ENCODE measurements around the gene TIRAP. TPM values are rescaled to one million over a fixed set of nuclear protein-coding genes. Genes with fewer than 3 reads are reported as not detected.

Gene TIRAP
- total and polyA plus RNA-seq, 2 donors (not counting 1 experiment from before 2014, with no cell fraction given): 4.8 to 5.4 TPM

DNA sequence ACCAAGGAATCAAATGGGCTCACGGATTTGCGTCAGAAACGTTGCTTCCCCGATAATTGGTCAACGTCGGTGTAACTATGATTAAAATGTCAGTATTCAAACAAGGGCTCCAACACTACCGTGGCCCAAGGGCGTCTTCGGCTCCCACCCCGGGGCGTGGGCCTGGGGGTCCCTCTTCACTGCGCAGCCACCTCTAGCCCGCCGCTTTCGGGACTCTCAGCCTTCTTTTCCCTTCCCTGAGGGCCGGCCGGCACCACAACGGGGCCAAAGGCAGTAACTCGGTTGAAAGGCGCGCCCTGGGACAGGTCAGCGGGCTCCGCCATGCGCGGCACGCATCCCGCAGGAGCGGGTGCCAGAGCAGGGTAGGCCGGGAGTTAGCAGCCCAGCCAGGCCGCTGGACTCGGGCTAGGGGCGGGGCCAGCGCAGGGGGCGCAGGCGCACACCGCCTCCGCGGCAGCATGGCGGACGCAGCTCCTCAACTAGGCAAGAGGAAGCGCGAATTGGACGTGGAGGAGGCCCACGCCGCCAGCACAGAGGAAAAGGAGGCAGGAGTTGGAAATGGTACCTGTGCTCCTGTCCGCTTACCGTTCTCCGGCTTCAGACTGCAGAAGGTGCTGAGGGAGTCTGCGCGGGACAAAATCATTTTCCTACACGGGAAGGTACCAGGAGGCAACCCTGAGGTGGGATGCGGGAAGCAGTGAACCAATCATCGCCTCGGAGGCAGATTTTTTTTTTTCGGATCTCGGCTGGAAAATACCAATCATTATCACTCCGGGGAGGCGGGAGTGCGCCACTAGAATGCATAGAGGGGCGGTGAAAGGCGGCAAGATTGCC lies 20.9 kb downstream of the TIRAP start, which contains the start of gene DCPS:
Gene DCPS (plus strand): TSS at position 438 of the 834 bp plus-strand sequence. CDS start 21 bp downstream, at position 459.
- H2AFZ ChIP-seq (ENCODE audit: low read length): peak within 1 kb of the TSS; percentile 99
- H4K20me1 ChIP-seq (ENCODE audit: control insufficient read depth, extremely low read depth, insufficient read depth, low read length): no peaks in the 10 kb centered on the region
- H3K79me2 ChIP-seq (ENCODE audit: control insufficient read depth, insufficient read depth, low read length): no peaks in the 10 kb centered on the region

DNA sequence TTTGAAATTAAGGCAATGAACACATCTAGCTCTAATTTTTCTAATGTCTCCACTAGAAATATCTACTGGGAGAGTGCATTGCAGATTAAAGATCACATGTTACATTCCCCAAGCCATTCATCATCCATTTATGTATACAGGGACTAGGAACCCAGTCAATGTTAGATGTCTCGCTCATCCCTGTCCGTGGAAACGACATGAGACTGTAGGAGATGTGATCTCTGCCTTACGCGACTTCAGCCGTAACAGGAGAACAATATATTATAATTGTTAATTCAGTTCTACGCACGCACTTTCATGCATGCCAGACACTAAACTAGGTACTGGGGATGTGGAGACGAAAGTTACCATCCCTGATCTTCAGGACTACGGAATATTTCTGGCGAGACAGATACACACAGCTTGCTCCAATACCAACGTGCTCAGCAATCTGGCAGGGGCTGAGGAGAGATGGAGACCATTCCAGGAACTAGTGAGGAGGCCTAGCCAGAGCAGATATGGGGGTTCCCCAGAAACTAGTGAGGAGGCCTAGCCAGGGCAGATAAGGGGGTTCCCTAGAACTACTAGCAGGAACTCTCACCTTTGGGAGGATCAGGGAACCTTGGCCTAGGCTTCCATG lies 21.7 kb downstream of the TIRAP start:
- H3K9me3 ChIP-seq (ENCODE audit: control insufficient read depth, insufficient read depth, low read depth, low read length): no peaks in the 10 kb centered on the region
- H3K4me3 ChIP-seq (replicated peaks in 1 of 4; ENCODE audit: control extremely low read depth in 1 of 4, insufficient read depth in 1 of 4, low read depth in 3 of 4, low read length in 4 of 4): peak overlapping the region; percentile 69 to 87 (median 78)
- peaks cover 4% of the 10 kb centered on the region for H3K4me1 ChIP-seq (ENCODE audit: control insufficient read depth, extremely low read depth, insufficient read depth, low read length)
- H3K9ac ChIP-seq (ENCODE audit: insufficient read depth, low read length): no peak overlapping the region
- TF ChIP-seq, protein P1, sequence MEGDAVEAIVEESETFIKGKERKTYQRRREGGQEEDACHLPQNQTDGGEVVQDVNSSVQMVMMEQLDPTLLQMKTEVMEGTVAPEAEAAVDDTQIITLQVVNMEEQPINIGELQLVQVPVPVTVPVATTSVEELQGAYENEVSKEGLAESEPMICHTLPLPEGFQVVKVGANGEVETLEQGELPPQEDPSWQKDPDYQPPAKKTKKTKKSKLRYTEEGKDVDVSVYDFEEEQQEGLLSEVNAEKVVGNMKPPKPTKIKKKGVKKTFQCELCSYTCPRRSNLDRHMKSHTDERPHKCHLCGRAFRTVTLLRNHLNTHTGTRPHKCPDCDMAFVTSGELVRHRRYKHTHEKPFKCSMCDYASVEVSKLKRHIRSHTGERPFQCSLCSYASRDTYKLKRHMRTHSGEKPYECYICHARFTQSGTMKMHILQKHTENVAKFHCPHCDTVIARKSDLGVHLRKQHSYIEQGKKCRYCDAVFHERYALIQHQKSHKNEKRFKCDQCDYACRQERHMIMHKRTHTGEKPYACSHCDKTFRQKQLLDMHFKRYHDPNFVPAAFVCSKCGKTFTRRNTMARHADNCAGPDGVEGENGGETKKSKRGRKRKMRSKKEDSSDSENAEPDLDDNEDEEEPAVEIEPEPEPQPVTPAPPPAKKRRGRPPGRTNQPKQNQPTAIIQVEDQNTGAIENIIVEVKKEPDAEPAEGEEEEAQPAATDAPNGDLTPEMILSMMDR (conservative IDR thresholded peaks at IDR 0.05 in 1 of 2, IDR thresholded peaks at IDR 0.05 in 1 of 2; ENCODE audit: low read depth in 1 of 2, low read length in 2 of 2): no peak
- TF ChIP-seq EZH2 (IDR thresholded peaks at IDR 0.05; ENCODE audit: low read length, missing control alignments): no peak
- peak overlapping the region; percentile 83 for H3K27ac ChIP-seq (ENCODE audit: insufficient read depth, low read length)
- no peak for DNase-seq (ENCODE audit: low read depth in 2 of 2)
- no peaks in the 10 kb centered on the region for H3K36me3 ChIP-seq (ENCODE audit: control insufficient read depth, insufficient read depth, low read length)
- H4K20me1 ChIP-seq (ENCODE audit: control insufficient read depth, extremely low read depth, insufficient read depth, low read length): no peaks in the 10 kb centered on the region
- peak overlapping the region; percentile 99 for H2AFZ ChIP-seq (ENCODE audit: low read length)
- H3K27me3 ChIP-seq (ENCODE audit: control insufficient read depth, insufficient read depth, low read length): no peaks in the 10 kb centered on the region
- no peaks in the 10 kb centered on the region for H3K79me2 ChIP-seq (ENCODE audit: control insufficient read depth, insufficient read depth, low read length)
- H3K4me2 ChIP-seq (ENCODE audit: extremely low read depth, insufficient read depth, low read length): peak overlapping the region; percentile 94

More for the DNA sequence above, 20.9 kb downstream of the TIRAP start, which contains the start of gene DCPS:
- H3K27me3 ChIP-seq (ENCODE audit: control insufficient read depth, insufficient read depth, low read length): no peaks in the 10 kb centered on the region
- no peaks in the 10 kb centered on the region for H3K36me3 ChIP-seq (ENCODE audit: control insufficient read depth, insufficient read depth, low read length)
- H3K9me3 ChIP-seq (ENCODE audit: control insufficient read depth, insufficient read depth, low read depth, low read length): no peaks in the 10 kb centered on the region
- H3K4me2 ChIP-seq (ENCODE audit: extremely low read depth, insufficient read depth, low read length): peak within 1 kb of the TSS; percentile 94
- H3K9ac ChIP-seq (ENCODE audit: insufficient read depth, low read length): peak within 1 kb of the TSS; percentile 72
- DNase-seq (ENCODE audit: low read depth in 2 of 2): peak; percentile 89 to 90
- peak within 1 kb of the TSS; percentile 69 to 87 (median 78) for H3K4me3 ChIP-seq (replicated peaks in 1 of 4; ENCODE audit: control extremely low read depth in 1 of 4, insufficient read depth in 1 of 4, low read depth in 3 of 4, low read length in 4 of 4)
- TF ChIP-seq, protein P1 (conservative IDR thresholded peaks at IDR 0.05 in 1 of 2, IDR thresholded peaks at IDR 0.05 in 1 of 2; ENCODE audit: low read depth in 1 of 2, low read length in 2 of 2): no peak
- no peak for TF ChIP-seq EZH2 (IDR thresholded peaks at IDR 0.05; ENCODE audit: low read length, missing control alignments)
- peaks cover 4% of the 10 kb centered on the region for H3K4me1 ChIP-seq (ENCODE audit: control insufficient read depth, extremely low read depth, insufficient read depth, low read length)
- peak within 1 kb of the TSS; percentile 83 for H3K27ac ChIP-seq (ENCODE audit: insufficient read depth, low read length)

DNA sequence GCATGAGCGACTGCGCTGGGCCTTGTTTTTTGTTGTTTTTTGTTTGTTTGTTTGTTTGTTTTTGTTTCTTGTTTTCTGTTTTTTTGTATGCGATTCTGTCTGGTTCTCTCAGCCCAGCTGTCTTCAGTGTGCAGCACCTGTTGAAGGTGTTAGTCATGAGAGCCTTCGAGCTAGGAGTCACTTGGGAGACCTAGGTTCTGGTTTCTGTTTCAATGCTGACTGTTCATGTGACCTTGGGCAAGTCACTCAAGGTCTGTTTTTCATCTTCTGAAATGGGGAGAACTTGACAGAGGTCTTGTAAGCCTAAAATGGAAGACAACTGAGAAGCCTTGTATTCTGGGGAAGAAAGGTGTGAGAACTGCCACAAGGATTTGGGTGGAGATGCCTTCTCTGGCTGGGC lies 22.8 kb downstream of the TIRAP start:
- no peak overlapping the region for H3K4me2 ChIP-seq (ENCODE audit: extremely low read depth, insufficient read depth, low read length)
- H3K9me3 ChIP-seq (ENCODE audit: control insufficient read depth, insufficient read depth, low read depth, low read length): no peaks in the 10 kb centered on the region
- H3K79me2 ChIP-seq (ENCODE audit: control insufficient read depth, insufficient read depth, low read length): no peaks in the 10 kb centered on the region
- no peaks in the 10 kb centered on the region for H4K20me1 ChIP-seq (ENCODE audit: control insufficient read depth, extremely low read depth, insufficient read depth, low read length)
- peaks cover 3% of the 10 kb centered on the region for H3K36me3 ChIP-seq (ENCODE audit: control insufficient read depth, insufficient read depth, low read length)
- no peak overlapping the region for H3K27ac ChIP-seq (ENCODE audit: insufficient read depth, low read length)
- no peak overlapping the region for H2AFZ ChIP-seq (ENCODE audit: low read length)
- no peak overlapping the region for H3K9ac ChIP-seq (ENCODE audit: insufficient read depth, low read length)
- H3K4me1 ChIP-seq (ENCODE audit: control insufficient read depth, extremely low read depth, insufficient read depth, low read length): peaks cover 4% of the 10 kb centered on the region
- H3K27me3 ChIP-seq (ENCODE audit: control insufficient read depth, insufficient read depth, low read length): no peaks in the 10 kb centered on the region
- no peak for TF ChIP-seq EZH2 (IDR thresholded peaks at IDR 0.05; ENCODE audit: low read length, missing control alignments)
- TF ChIP-seq, protein P1 (conservative IDR thresholded peaks at IDR 0.05 in 1 of 2, IDR thresholded peaks at IDR 0.05 in 1 of 2; ENCODE audit: low read depth in 1 of 2, low read length in 2 of 2): no peak
- no peak for DNase-seq (ENCODE audit: low read depth in 2 of 2)
- no peak overlapping the region for H3K4me3 ChIP-seq (replicated peaks in 1 of 4; ENCODE audit: control extremely low read depth in 1 of 4, insufficient read depth in 1 of 4, low read depth in 3 of 4, low read length in 4 of 4)

All from fibroblast of lung (primary cell).